CD4-positive, alpha-beta T cell treated with Interleukin-17A for 1 hour (primary cell): ENCODE results near the gene POLE.
A peak's percentile ranks its signal among the peaks of the same experiment; 100 is the strongest.

Experiments
- DNase-seq: peaks from one replicate; pipeline ENCODE4 v3.0.0-alpha.2; 2020

Gene POLE

GRCh38 chr12:132624186-132624855 lies 62.8 kb downstream of the POLE start:
- DNase-seq = no peak

GRCh38 chr12:132623072-132623869 lies 63.9 kb downstream of the POLE start:
- no peak for DNase-seq

GRCh38 chr12:132622437-132623071 lies 64.6 kb downstream of the POLE start:
- no peak for DNase-seq

- no peak for DNase-seq
Measured at GRCh38 chr12:132621657-132622435, 65.3 kb downstream of the POLE start.

GRCh38 chr12:132620899-132621656 lies 66.1 kb downstream of the POLE start:
- DNase-seq = no peak

GRCh38 chr12:132620113-132620898 lies 66.8 kb downstream of the POLE start:
- no peak for DNase-seq

- no peak for DNase-seq
Measured at GRCh38 chr12:132619386-132620112, 67.6 kb downstream of the POLE start.

- no peak for DNase-seq
Measured at GRCh38 chr12:132619071-132619385, 68.1 kb downstream of the POLE start.

GRCh38 chr12:132618683-132619043 lies 68.5 kb downstream of the POLE start, which contains the start of gene P2RX2:
Gene P2RX2 (plus strand): TSS chr12:132618776. CDS start chr12:132618817, 41 bp downstream.
- DNase-seq = no peak

GRCh38 chr12:132617822-132618682 lies 69.1 kb downstream of the POLE start:
- no peak for DNase-seq

- no peak for DNase-seq
Measured at GRCh38 chr12:132617135-132617701, 69.9 kb downstream of the POLE start.

GRCh38 chr12:132615579-132616038 lies 71.5 kb downstream of the POLE start:
- DNase-seq = no peak

- DNase-seq = peak; percentile 81
Measured at GRCh38 chr12:132614861-132615578, 72.1 kb downstream of the POLE start.

- DNase-seq = no peak
Measured at GRCh38 chr12:132614029-132614428, 73.1 kb downstream of the POLE start.

- DNase-seq = no peak
Measured at GRCh38 chr12:132611620-132612019, 75.5 kb downstream of the POLE start.

GRCh38 chr12:132610866-132611602 lies 76.1 kb downstream of the POLE start:
- no peak for DNase-seq

- no peak for DNase-seq
Measured at GRCh38 chr12:132610051-132610759, 76.9 kb downstream of the POLE start, which contains the start of gene LRCOL1. Gene LRCOL1 (minus strand): TSS chr12:132610582. CDS start chr12:132606251, 4,331 bp downstream.
